OCI-LY7 (cell line): ENCODE data around the gene GLI3. TPM values are rescaled to one million over a fixed set of nuclear protein-coding genes. Genes with fewer than 3 reads are reported as not detected.

Source experiments
- BruUV-seq: library from RNA; stranded (reverse); fragments of 400-500 nt; replicated peaks from 2 replicates; lab custom pipeline; 2021; lab: Mats Ljungman, UMichigan
- CTCF ChIA-PET: fragments of 300-600 bp; sonication (Branson Sonifier 250); formaldehyde crosslinking; loops from one replicate; lab custom pipeline; 2022; ENCODE audit warnings: antibody characterized with exemption; ENCODE audit not compliant: unreplicated experiment; lab: Charles Lee
- POLR2A ChIA-PET: fragments of 300-600 bp; sonication (Branson Sonifier 250); formaldehyde crosslinking; loops from one replicate; lab custom pipeline; 2022; ENCODE audit warnings: antibody characterized with exemption; lab: Charles Lee
- DNase-seq: peaks from one replicate; pipeline ENCODE4 v3.0.0-alpha.2; 2015; ENCODE audit warnings: low spot score
- H2AFZ ChIP-seq: fragments of 200-600 bp; sonication (generic), shearing (Covaris generic); 2 replicates; pipeline ENCODE4 v1.6.1; 2014; ENCODE audit warnings: mild to moderate bottlenecking, antibody characterized with exemption, low read length, moderate library complexity
- H3K27ac ChIP-seq: fragments of 200-600 bp; sonication (generic); 2 replicates; pipeline ENCODE4 v1.5.1; 2014; ENCODE audit warnings: mixed run types, low read depth, mild to moderate bottlenecking, moderate library complexity, low read length, inconsistent platforms; ENCODE audit not compliant: poor library complexity, severe bottlenecking
- H3K36me3 ChIP-seq: fragments of 200-600 bp; sonication (generic); 2 replicates; pipeline ENCODE4 v1.6.1; 2014; ENCODE audit warnings: mild to moderate bottlenecking, antibody characterized with exemption, low read length, moderate library complexity, mixed read lengths; ENCODE audit not compliant: insufficient read depth
- H3K4me1 ChIP-seq: fragments of 200-600 bp; sonication (generic); 2 replicates; pipeline ENCODE4 v1.5.1; 2014; ENCODE audit warnings: mild to moderate bottlenecking, low read length; ENCODE audit not compliant: insufficient read depth, poor library complexity, severe bottlenecking
- H3K4me2 ChIP-seq: fragments of 200-600 bp; sonication (generic); 2 replicates; pipeline ENCODE4 v1.6.1; 2014; ENCODE audit warnings: mild to moderate bottlenecking, low read length
- H3K4me3 ChIP-seq: fragments of 200-600 bp; sonication (generic); 2 replicates; pipeline ENCODE4 v1.5.1; 2014; ENCODE audit warnings: mild to moderate bottlenecking, low read depth, low read length; ENCODE audit not compliant: poor library complexity, severe bottlenecking
- H3K79me2 ChIP-seq: fragments of 200-600 bp; sonication (generic); 2 replicates; pipeline ENCODE4 v1.6.1; 2016; ENCODE audit warnings: low read depth, mild to moderate bottlenecking, low read length, moderate library complexity, mixed read lengths; ENCODE audit not compliant: insufficient read depth
- H3K9me2 ChIP-seq: fragments of 200-600 bp; sonication (generic); 2 replicates; pipeline ENCODE4 v1.6.1; 2016; ENCODE audit warnings: mild to moderate bottlenecking, low read length, mixed read lengths; ENCODE audit not compliant: insufficient read depth
- H3K9me3 ChIP-seq: fragments of 200-600 bp; sonication (generic); 2 replicates; pipeline ENCODE4 v1.6.1; 2014; ENCODE audit warnings: mild to moderate bottlenecking, mixed run types, low read length, mixed read lengths
- H4K20me1 ChIP-seq: fragments of 200-600 bp; sonication (generic); 2 replicates; pipeline ENCODE4 v1.6.1; 2014; ENCODE audit warnings: mild to moderate bottlenecking, antibody characterized with exemption, low read length, moderate library complexity, mixed read lengths; ENCODE audit not compliant: insufficient read depth
- CTCF ChIP-seq: fragments of 200-600 bp; sonication (generic); conservative IDR thresholded peaks from 2 replicates; pipeline ENCODE4 v1.5.1; 2014; ENCODE audit warnings: mild to moderate bottlenecking, antibody characterized with exemption, low read length, moderate library complexity, mixed read lengths
- EZH2phosphoT487 ChIP-seq: fragments of 200-600 bp; sonication (generic); IDR thresholded peaks from 2 replicates; pipeline ENCODE4 v1.6.1; 2018; ENCODE audit warnings: low read depth, borderline replicate concordance, mild to moderate bottlenecking, mixed run types, antibody characterized with exemption, low read length, moderate library complexity, mixed read lengths
- intact Hi-C: fragments of 100-400 bp; cut with micrococcal nuclease; formaldehyde crosslinking; loops from one replicate; pipeline ENCODE4 v1.10.0; 2022; ENCODE audit not compliant: unreplicated experiment
- total RNA-seq, 2 experiments: library from RNA; depleted of rRNA in 1 of 2; stranded (reverse); fragments of >200 nt in 1 of 2; shearing (Covaris generic) in 1 of 2; gene quantifications; 2 replicates each; pipeline ENCODE4 v1.2.3, GENCODE V29; 2014 to 2022

GLI3 gene
- total RNA-seq, 2 experiments from 2014 or later, result not detected

DNA sequence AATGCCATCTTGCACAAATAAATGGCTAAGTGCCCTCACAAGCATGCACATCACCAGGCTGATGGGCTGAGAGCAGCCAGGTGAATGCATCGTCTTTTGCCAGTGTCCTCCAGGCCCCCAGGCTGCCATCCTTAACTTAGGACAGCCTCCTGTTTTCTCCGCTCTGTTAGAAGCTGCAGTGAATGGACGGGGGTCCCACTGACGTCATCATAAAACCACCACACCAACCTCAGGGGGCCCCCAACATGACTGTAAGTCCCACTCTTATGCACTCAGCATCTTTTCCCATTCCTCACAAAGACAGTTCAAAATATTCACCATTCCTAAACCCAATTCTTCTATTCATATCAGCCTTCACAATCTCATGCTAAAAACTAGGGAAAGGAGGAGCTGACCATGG is 34.4 kb downstream of the GLI3 start:
- Histone ChIP-seq H4K20me1 (no peaks in the 10 kb centered on the region), H3K9me2 (no peaks in the 10 kb centered on the region), H3K4me2 (no peak overlapping the region), H3K27ac (no peak overlapping the region), H3K36me3 (no peaks in the 10 kb centered on the region), H3K4me1 (no peaks in the 10 kb centered on the region), H3K79me2 (no peaks in the 10 kb centered on the region), H3K4me3 (no peak overlapping the region), H3K9me3 (no peaks in the 10 kb centered on the region), H2AFZ (no peak overlapping the region)
- CTCF ChIA-PET, result no interaction called here
- intact Hi-C loops, result no loop called here
- POLR2A ChIA-PET, result no interaction called here
- TF ChIP-seq CTCF, result no peak
- DNase-seq, result no peak
- BruUV-seq, result no TSS peak

DNA sequence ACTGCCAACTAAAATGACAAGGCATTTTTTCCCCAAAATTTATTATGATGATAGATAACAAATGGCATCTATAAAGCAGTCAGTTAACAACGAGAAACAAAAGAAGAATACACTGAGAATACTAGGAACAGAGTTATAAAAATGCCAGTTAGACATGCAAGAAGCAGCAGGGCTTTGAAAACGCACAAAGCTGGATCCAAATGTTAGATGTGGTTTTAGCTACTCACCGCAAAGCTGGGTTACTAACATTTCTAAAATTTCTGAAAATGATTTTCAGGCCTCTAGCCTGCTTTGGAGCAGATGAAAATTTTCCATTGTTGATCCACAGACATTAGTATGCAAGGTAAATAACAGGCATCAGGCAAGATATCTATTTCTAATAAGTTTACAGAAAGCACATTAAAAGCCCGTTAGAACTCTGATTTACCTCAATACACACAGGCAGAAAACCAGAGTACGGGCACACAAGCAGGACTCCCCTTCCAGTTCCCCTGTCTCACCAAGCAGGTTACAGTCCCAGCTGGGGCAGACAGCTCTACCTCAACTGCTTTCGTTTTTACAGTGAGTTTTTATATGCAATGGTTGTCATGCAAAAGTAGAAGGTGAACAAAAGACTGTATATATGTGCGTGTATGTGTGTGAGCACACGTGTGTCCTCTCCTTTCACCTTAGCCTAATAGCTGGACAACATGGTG is 37.9 kb downstream of the GLI3 start:
- intact Hi-C loops, result no loop called here
- no TSS peak for BruUV-seq
- H3K4me1 ChIP-seq, result no peaks in the 10 kb centered on the region

DNA sequence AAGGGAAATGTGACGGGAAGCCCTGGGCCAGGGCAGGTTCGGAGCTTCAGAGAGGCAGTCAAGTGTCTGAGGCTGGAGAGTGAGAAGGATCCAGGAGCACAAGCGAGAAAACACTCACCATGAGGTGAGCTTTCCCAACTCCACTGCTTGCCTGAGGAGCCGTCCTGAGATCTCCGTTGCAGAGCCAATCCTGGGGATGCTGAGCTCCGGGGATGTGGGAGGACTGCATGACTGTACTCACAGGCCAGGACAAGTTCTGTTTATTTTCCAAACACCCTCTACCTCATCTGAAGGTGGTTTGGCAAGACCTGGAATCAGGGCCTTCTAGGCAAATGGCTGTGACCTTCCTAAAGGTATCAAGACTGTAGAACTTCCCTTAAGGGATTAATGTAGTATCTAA is 38.7 kb downstream of the GLI3 start:
- POLR2A ChIA-PET, result no interaction called here

More for the DNA sequence above, 37.9 kb downstream of the GLI3 start:
- TF ChIP-seq EZH2phosphoT487 (no peak), CTCF (no peak)
- Histone ChIP-seq H3K9me3 (no peaks in the 10 kb centered on the region), H4K20me1 (no peaks in the 10 kb centered on the region), H3K9me2 (no peaks in the 10 kb centered on the region), H3K79me2 (no peaks in the 10 kb centered on the region), H2AFZ (no peak overlapping the region), H3K4me3 (no peak overlapping the region), H3K36me3 (no peaks in the 10 kb centered on the region), H3K27ac (no peak overlapping the region), H3K4me2 (no peak overlapping the region)
- CTCF ChIA-PET, result no interaction called here
- POLR2A ChIA-PET, result no interaction called here
- DNase-seq, result no peak

More for the DNA sequence above, 38.7 kb downstream of the GLI3 start:
- H3K27ac ChIP-seq, result no peak overlapping the region
- no TSS peak for BruUV-seq
- no peaks in the 10 kb centered on the region for H4K20me1 ChIP-seq
- H3K9me2 ChIP-seq, result no peaks in the 10 kb centered on the region
- intact Hi-C loops, result no loop called here
- H3K36me3 ChIP-seq, result no peaks in the 10 kb centered on the region
- CTCF ChIA-PET, result no interaction called here
- H3K79me2 ChIP-seq, result no peaks in the 10 kb centered on the region
- no peak for TF ChIP-seq EZH2phosphoT487
- no peak for TF ChIP-seq CTCF
- DNase-seq, result no peak
- no peak overlapping the region for H3K4me3 ChIP-seq
- no peak overlapping the region for H2AFZ ChIP-seq
- H3K9me3 ChIP-seq, result no peaks in the 10 kb centered on the region
- no peak overlapping the region for H3K4me2 ChIP-seq
- no peaks in the 10 kb centered on the region for H3K4me1 ChIP-seq
